HL-60/S4 (cell line): ENCODE measurements around the gene SLC1A2.

Experiments used
- in situ Hi-C: fragments of 300-500 bp; cut with MboI; formaldehyde crosslinking; loops from 2 replicates; pipeline ENCODE4 v1.14.3; 2022; ENCODE audit warnings: low sequenced_read_pairs

SLC1A2 gene

GRCh38 chr11:35414311-35414710 is 5.0 kb downstream of the SLC1A2 start:
- in situ Hi-C loops = no loop called here

DNA sequence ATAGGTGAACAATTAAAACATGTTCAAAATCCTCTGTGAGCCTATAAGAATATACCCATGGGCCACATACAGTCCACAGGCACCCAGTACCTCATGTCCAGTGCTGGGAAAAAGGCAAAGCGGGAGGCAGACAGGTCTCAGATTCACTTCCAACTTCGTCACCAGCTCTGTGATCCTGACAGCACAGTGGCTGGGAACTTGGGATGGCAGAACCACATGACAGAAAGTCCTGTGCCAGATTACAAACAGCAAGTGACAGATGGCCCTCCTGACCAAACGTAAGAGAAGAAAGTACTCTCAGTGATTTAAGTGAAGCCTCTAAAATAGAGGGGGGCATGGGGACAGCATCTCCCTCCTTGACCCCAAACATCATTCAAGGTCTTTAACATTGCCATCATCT is 5.8 kb downstream of the SLC1A2 start:
- in situ Hi-C loops = no loop called here

GRCh38 chr11:35412285-35412684 is 7.1 kb downstream of the SLC1A2 start:
- in situ Hi-C loops = no loop called here

GRCh38 chr11:35407041-35407440 is 12.3 kb downstream of the SLC1A2 start:
- in situ Hi-C loops = loop anchor here (10.0 kb wide), 1 partner anchor 822 kb away; no protein-coding TSS in a partner anchor

- in situ Hi-C loops = loop anchor here (10.0 kb wide), 1 partner anchor 820 kb away; no protein-coding TSS in a partner anchor
Measured at GRCh38 chr11:35404388-35404775, 15.0 kb downstream of the SLC1A2 start.

GRCh38 chr11:35403765-35404387 is 15.5 kb downstream of the SLC1A2 start:
- in situ Hi-C loops = loop anchor here (10.0 kb wide), 1 partner anchor 819 kb away; no protein-coding TSS in a partner anchor

DNA sequence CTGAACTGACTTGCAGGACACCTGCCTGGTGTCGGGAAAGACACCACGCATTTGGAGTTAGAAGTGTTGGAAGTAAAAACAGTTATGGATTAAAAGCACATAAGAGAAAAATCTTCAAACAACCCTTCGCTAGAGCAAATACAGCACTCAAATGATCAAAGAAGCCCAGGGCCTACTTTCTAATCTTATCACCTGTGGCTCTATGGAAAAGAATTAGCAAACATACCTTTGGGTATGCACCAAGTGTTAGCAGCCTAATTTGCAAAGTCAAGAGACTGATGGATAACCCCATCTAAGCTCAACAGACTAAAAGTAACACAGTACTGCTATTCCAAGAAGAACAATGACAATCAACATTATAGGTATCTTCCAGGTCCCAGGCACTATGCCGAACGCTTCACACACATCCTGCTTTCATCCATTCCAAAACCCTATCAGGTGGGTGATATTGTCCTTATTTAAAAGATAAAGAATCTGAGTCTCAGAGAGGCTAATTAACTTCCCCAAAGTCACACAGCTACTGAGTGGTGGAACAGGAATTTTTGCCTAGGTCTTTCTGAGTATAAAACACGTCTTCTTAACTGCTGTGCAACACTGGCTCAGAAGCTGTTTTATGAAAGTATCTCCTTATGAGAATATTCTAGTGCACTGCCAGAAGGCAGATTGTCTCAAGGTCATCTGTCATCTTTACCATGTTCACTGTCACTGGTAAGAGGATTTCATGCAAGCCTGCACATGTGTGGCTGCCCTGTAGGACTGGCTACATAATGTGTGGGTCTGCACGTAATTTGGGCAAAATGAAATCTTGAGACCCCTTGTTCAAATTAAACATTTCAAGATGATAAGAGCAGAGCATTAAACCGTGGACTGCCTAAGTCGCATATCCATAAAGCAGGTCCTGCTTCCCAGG is 16.4 kb downstream of the SLC1A2 start:
- in situ Hi-C loops = loop anchor here (10.0 kb wide), 1 partner anchor 818 kb away; no protein-coding TSS in a partner anchor

DNA sequence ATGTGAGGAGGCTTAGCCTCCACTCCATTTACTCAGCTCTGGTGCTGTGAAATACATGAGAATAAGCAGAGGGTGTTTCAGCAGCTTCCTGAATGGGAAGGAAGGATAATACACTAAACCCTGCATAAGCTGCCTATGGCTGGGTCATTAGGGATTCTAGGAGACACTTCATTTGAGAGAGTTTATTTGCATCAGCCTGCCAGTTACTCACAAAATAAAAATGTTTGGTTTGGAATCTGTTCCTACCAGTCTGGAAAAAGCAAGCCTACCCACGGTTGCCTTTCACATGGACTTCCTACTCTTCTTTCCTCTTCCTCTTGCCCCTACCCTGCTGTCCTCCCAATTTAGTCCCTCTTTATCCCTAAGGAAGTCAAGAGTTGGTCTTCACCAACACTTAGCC is 20.5 kb downstream of the SLC1A2 start:
- in situ Hi-C loops = no loop called here

- in situ Hi-C loops = no loop called here
Measured at GRCh38 chr11:35394941-35395340, 24.4 kb downstream of the SLC1A2 start.

DNA sequence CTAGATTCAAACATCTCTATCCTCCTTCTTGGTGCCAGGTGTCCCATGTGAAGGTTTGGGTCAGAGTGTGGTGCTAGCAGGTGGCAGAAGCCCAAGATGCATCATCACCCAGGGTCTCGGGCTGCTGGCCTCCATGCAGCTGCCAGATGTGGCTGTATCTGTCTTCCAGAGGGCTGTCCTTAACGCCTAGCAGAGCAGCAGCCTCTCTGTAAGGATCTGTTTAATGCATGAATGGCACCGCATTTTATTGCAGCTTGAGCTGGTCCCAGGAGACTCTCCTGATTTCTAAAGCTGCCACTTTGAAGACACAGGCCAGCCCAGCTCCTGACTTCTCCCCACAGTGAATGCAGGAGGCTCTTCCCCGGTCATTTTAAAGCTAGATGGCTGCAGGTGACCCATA is 26.3 kb downstream of the SLC1A2 start:
- in situ Hi-C loops = no loop called here

DNA sequence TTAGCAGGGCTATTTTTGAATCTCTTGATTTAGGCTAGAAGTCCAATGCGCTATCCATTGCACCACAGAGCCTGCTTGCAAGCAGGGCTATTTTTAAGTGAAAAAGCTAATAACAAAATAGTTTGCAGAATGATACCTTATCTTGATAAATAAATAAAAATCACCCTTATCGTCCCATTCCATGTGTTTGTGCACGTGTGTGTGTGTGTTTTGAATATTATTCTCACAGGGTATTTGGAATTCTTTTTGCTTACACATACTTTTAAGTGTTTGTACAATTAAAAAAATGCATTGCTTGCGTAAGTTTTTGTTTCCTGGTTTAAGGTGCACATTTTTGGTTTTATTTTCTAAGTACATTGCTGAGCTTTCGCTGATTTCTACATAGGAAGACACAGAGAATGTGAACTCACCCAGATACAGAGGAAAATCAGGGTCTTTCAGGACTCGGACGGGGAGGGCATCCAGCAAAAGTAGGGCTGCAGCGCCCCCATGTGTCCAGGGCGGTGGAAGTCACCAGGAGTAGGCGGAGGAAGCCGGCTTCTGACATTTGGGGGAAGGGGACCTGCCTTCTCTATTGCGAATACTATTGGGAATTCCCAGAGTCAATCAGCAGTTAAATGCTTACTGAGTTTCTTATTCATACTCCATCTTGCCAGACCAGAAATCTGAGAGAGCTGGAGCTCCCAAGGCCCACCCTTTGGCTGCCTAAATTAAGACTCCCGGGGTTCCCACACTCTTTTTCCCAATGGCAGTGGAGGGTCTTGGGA is 27.3 kb downstream of the SLC1A2 start:
- in situ Hi-C loops = no loop called here

GRCh38 chr11:35390737-35391682 is 28.3 kb downstream of the SLC1A2 start:
- in situ Hi-C loops = no loop called here

GRCh38 chr11:35389897-35390465 is 29.4 kb downstream of the SLC1A2 start:
- in situ Hi-C loops = loop anchor here (10.0 kb wide), 1 partner anchor 455 kb away; no protein-coding TSS in a partner anchor

GRCh38 chr11:35389112-35389511 is 30.2 kb downstream of the SLC1A2 start:
- in situ Hi-C loops = loop anchor here (10.0 kb wide), 1 partner anchor 454 kb away; no protein-coding TSS in a partner anchor

GRCh38 chr11:35388061-35388460 is 31.3 kb downstream of the SLC1A2 start:
- in situ Hi-C loops = loop anchor here (10.0 kb wide), 1 partner anchor 453 kb away; no protein-coding TSS in a partner anchor

DNA sequence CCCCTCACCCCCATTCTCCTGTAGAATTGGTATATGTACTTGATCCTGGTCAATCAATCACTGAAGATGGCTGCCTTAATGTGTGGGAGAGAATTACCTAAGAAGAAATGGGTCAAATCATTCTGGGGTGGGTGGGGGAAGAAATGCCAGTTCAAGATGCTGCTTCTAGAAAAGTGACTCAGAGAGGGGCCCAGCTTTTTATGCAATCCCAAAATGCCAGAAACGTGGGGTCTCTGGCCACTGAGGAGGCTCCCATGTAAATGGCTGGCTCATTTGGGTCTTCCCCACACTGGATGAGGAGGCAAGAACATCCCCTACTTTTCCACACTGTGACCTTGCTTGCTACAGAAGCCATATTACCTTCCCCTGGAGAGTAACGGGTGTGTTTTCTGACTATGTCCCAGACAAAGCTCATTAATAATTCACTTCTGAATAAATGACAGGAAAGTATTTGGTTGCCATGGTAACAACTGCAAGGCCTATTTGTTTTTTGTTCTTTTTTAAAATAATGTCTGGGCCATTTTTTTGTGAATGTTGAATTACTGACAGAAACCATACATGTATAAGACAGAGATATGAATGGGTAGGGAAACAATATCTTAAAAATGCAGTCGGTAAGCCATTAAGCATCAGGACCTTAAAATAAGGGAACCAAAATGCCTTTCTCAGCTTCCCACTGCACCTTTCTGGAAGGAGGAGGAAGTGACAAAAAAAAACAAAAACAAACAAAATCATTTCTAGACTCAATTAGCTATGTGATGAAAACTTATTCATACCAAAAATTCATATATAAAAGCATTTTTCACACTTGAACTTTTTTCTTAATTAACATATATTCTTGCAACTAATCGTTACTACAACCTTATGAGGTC is 32.0 kb downstream of the SLC1A2 start:
- in situ Hi-C loops = loop anchor here (10.0 kb wide), 1 partner anchor 453 kb away; no protein-coding TSS in a partner anchor

GRCh38 chr11:35383953-35384352 is 35.4 kb downstream of the SLC1A2 start:
- in situ Hi-C loops = loop anchor here (10.0 kb wide), 1 partner anchor 449 kb away; no protein-coding TSS in a partner anchor

GRCh38 chr11:35381709-35382322 is 37.5 kb downstream of the SLC1A2 start:
- in situ Hi-C loops = loop anchor here (10.0 kb wide), 1 partner anchor 447 kb away; no protein-coding TSS in a partner anchor
